Measurements from ENCODE around the gene NXF3.
A peak's percentile ranks its signal among the peaks of the same experiment; 100 is the strongest.
"Not testable (repeated sequence)": the region's sequence is repeated elsewhere in the genome, so short reads cannot be mapped to it uniquely, and the experiment has no call there.

The NXF3 gene, protein sequence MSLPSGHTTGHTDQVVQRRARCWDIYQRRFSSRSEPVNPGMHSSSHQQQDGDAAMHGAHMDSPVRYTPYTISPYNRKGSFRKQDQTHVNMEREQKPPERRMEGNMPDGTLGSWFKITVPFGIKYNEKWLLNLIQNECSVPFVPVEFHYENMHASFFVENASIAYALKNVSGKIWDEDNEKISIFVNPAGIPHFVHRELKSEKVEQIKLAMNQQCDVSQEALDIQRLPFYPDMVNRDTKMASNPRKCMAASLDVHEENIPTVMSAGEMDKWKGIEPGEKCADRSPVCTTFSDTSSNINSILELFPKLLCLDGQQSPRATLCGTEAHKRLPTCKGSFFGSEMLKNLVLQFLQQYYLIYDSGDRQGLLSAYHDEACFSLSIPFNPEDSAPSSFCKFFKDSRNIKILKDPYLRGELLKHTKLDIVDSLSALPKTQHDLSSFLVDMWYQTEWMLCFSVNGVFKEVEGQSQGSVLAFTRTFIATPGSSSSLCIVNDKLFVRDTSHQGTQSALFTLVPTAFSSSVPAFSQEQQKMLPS

DNA sequence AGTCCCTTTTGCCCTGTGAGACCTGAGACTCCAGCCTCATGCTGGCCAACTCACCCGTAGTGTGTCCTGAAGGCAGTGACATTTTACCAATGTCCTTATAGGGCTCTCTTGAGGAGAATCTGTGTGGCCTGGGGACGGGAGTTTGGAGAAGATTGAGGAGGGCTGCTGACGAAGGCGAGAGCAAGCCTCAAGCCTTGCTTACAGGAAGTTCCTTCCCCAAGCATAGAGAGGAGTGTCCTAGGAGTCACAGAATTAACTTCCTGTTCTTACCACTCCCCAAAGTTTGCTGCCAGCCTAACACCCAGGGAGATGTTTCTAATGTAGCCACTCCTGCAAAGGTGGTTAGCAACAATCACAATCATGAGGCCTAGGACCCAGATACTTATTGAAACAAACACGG, at the start of gene NXF3:
NXF3 (minus strand) TSS at position 202 of the 400 bp plus-strand sequence; CDS start at position 82, 120 bp downstream.
- DNase-seq = no peak

DNA sequence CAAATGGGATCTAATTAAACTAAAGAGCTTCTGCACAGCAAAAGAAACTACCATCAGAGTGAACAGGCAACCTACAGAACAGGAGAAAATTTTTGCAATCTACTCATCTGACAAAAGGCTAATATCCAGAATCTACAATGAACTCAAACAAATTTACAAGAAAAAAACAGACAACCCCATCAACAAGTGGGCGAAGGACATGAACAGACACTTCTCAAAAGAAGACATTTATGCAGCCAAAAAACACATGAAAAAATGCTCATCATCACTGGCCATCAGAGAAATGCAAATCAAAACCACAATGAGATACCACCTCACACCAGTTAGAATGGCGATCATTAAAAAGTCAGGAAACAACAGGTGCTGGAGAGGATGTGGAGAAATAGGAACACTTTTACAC, 43.6 kb upstream of the NXF3 start:
- DNase-seq = not testable (repeated sequence)

DNA sequence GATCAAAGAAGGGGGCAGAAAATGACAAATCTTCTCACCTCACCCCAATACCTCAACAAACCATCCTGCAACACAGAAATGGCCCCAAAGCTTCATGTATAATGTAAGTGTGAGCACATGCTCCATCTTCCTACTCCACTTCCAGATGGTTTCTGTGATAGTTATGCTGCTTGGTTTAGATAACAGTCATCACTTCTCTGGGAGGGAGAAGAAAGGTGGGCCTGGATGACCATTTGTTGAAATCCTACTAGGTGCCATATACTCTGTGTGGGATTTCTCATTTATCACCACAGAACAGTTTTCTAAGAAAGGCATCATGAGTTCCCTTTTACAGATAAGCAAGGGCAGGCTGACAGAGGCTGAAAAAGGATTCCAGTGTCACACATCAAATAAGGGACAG, 31.3 kb upstream of the NXF3 start:
- no peak for DNase-seq

DNA sequence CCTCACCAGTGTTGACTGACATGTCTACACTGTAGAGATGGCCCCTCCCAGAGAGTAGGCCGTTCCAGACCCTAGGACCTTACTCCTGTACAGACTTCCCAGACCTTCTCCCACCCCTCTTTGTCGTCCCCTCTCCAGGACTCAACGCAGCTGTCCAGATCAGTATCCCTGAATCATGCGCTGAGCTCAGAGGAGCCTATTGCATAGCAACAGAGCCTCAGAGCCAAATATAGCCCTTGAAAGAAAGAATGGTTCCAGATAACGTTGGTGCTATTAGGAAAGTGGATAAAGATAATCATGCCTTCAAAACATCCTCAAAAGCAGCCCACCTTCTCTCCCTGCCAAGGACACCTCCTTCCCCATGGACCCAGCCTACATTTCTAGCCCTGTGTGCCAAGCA, 27.8 kb upstream of the NXF3 start:
- DNase-seq = no peak

DNA sequence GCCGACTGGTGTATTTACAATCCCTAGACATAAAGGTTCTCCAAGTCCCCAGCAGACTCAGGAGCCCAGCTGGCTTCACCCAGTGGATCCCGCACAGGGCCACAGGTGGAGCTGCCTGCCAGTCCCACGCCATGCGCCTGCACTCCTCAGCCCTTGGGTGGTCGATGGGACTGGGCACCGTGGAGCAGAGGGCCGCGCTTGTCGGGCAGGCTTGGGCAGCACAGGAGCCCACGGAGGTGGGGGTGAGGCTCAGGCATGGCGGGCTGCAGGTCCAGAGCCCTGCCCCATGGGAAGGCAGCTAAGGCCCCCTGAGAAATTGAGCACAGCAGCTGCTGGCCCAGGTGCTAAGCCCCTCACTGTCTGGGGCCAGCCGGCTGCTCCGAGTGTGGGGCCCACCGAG, 24.0 kb upstream of the NXF3 start:
- not testable (repeated sequence) for DNase-seq

DNA sequence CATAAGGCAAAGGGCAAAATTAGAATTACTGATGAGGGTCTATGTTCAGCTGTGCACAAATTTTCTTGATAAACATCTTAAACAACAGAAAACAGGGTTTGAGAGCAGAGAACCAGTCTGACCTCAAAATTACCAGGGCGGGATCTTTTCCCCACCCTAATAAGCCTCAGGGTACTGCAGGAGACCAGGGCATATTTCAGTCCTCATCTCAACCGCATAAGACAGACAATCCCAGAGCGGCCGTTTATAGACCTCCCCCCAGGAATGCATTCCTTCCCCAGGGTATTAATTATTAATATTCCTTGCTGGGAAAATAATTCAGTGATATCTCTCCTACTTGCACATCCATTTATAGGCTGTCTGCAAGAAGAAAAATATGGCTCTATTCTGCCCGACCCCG, 16.6 kb upstream of the NXF3 start:
- not testable (repeated sequence) for DNase-seq

DNA sequence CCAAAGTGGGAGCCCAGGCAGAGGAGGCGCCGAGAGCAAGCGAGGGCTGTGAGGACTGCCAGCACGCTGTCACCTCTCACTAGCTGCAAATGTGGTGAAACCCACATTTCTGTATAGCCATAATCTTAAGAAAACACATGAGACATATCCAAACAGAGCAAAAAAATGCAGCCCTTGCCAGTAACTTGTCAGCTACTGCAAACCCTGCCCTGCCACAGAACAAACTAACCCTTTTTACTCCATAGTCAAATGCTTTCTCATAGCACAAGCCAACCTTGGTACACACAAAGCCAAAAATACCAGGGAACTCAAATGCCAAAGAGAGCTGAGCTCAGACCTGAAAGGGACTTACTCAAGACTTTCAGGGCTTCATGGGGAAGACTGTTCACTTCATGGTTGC, 14.9 kb upstream of the NXF3 start:
- no peak for DNase-seq

DNA sequence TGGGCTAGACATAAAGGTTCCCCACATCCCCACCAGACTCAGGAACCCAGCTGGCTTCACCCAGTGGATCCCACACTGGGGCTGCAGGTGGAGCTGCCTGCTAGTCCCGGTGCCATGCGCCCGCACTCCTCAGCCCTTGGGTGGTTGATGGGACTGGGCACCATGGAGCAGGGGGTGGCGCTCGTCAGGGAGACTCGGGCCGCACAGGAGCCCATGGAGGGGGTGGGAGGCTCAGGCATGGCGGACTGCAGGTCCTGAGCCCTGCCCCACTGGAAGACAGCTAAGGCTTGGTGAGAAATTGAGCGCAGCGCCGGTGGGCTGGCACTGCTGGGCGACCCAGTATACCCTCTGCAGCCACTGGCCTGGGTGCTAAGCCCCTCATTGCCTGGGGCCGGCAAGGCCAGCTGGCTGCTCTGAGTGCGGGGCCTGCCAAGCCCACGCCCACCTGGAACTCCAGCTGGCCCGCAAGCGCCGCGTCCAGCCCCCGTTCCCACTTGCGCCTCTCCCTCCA, 14.3 kb upstream of the NXF3 start:
- DNase-seq = not testable (repeated sequence)

DNA sequence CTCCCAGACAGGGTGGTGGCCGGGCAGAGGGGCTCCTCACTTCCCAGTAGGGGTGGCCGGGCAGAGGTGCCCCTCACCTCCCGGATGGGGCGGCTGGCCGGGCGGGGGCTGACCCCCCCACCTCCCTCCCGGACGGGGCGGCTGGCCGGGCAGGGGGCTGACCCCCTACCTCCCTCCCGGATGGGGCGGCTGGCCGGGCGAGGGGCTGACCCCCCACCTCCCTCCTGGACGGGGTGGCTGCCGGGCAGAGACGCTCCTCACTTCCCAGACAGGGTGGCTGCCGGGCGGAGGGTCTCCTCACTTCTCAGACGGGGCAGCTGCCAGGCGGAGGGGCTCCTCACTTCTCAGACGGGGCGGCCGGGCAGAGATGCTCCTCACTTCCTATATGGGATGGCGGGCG, 11.4 kb upstream of the NXF3 start:
- not testable (repeated sequence) for DNase-seq

DNA sequence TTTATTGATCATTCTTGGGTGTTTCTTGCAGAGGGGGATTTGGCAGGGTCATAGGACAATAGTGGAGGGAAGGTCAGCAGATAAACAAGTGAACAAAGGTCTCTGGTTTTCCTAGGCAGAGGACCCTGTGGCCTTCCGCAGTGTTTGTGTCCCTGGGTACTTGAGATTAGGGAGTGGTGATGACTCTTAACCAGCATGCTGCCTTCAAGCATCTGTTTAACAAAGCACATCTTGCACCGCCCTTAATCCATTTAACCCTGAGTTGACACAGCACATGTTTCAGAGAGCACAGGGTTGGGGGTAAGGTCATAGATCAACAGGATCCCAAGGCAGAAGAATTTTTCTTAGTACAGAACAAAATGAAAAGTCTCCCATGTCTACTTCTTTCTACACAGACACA, 10.9 kb upstream of the NXF3 start:
- DNase-seq = not testable (repeated sequence)

DNA sequence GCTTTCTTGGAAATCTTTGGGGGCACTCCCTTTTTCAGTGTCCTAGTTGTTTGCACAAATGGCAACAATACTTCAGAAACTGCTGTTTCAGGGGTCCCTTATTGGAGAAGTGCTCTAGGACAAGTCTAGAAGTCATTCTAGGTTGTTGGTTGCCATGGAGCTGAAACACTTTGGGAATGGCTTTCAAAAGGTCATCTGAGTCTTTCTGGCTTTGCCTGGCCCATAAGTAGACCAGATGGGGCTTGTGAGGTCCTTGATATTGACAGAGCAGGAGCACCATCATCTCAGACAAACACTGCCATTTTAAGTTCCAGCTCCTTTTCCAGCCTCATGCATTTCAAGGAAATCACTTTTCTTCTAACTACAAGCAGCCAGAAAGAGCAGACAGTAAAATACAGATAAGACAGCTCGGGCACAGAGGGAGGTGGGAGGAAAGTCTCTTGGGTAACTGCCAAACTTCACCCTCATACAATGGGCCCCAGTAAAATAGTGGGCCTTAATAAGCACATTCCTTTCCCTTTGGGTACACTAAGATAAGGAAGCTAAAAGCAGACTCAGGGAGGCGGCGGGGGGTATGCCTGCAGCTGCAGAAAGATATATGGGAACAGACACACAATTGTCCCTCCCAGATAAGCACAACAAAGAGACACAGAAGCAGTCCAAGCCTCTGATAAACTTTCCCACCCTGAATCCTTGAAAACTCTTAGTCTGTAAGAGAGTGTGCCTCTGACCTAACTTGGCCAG, 8.5 kb upstream of the NXF3 start:
- DNase-seq = no peak

DNA sequence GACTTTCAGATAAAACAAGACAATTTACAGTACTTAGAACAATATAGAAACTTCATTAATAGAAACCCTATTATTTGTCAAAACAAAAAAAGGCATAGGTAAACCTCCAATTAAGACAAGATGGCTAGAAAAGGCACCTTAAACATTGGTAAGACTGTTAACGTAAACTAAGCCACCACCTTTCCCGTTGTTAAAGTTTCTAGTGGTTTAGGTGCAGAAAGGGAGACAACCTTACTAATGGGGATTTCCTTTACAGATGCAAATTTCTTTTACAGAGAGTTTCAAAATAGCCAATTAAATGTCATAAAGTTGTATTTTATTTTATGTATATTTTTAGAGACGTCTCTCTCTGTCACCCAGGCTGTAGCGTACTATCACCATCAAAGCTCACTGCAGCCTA, 7.5 kb upstream of the NXF3 start:
- no peak for DNase-seq

DNA sequence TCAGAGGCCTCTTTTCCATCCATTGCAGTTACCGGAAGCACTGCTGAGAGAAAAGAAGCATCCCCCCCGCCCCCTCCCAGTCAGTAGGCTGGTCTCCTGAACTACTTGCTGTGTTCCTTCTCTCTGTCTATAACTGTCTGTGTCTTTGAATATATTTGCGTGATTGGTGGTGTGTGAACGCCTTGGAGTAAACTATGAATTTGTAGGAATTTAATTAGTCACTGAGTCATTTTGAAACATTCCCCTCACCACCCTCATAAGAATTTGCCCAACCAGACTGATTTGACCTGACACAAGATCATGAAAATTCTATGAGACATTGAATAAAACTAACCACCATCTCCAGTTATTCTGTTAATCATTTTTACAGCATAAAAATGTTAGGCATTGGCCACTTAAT, 6.7 kb upstream of the NXF3 start:
- DNase-seq = no peak

DNA sequence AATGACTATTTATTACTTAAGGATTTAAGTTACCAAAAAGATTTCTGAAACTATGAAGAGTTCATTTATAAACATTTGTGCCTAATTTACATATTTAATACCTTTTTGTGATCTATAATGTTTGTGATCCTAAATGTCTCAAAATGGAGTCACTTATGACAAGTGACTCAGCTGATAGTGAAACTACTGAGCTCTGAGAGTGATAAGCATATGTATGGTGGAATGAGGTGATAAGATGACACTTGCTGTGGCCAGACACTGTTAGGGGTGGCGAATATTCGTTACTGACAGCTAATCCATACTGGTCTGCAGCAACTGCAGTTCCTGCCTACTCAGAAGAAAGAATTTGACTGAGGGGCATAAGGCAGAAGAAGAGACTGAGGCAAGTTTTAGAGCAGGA, 5.5 kb upstream of the NXF3 start:
- no peak for DNase-seq

DNA sequence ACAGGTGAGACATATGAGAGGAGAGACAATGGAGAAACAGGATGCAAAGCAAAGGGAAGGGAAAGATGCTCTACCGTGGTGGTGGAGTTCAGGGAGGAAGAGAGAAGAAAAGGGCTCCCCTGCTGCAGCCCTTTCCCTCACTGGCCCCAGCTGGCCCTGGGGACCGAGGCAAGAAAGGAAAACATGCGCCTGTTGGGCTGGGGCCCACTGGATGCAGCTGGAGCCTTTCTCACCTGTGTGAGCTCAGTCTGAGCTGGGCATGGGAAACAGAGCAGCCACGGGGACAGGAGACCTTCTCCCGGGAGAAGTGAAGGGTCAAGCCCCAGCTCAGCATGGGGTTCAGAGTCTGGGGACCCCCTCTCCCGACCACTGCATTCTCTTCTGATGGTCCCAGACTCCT, 11.9 kb downstream of the NXF3 start:
- DNase-seq = no peak

DNA sequence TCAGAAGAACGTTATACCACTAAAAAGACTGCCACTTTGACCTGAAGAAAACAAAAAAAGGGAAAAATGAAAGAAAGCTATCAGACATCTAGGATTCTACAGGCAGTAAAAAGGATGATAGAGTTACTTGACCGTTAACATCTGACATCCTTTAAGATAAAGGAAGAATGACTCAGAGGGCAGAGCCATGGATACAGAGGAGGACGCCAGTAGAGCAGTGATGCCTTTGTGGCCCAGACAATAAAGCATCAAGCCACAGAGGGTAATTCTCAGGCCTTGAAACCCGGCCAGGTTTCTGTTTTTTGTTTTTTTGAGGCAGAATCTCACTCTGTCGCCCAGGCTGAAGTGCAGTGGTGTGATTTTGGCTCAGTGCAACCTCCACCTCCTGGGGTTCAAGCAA, 19.5 kb downstream of the NXF3 start:
- DNase-seq = no peak

DNA sequence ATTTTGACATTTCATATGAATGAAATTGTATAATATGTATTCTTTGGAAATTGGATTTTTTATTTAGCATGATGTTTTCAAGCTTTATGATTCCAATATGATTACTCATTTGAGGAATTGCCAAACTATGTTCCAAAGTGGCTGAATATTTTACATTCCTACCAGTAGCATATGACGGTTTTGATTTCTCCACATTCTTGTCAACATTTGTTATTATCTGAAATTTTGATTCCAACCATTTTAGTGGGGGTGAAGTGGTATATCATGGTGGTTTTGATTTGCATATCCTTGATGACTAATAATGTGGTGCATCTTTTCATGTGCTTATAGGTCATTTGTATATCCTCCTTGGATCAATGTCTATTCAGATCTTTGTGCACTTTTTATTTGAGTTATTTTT, 26.3 kb downstream of the NXF3 start:
- DNase-seq = no peak

DNA sequence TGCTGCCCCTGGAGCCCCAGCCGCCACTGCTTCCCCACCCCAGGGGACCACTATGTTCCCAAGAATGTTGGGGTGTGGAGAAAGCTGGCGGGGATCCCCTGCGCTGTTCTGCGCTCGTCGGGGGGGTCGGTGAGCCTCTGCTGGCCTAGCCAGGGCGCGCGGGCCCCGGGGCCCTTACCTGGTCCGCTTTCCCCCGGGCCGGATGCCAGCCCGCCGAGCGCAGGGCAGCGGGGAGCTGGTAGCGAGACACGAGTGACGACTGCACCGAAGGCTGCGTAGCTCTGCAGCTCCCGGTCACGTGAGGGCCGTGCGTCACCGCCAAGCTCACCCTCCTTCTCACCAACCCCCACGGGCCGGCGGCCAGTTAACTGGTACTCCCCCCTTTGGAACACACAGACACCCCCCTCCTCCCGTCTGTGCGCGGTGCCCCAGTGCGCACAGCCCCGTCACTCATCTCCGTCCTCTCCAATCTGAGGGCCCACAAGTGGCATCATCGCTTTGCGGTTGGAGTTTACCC, 29.0 kb downstream of the NXF3 start, which contains the start of gene BEX1:
BEX1 (minus strand) TSS at position 254 of the 517 bp plus-strand sequence. CDS start 897 bp downstream, outside the sequence.
- DNase-seq = peak; percentile 51 to 95 (median 88)

DNA sequence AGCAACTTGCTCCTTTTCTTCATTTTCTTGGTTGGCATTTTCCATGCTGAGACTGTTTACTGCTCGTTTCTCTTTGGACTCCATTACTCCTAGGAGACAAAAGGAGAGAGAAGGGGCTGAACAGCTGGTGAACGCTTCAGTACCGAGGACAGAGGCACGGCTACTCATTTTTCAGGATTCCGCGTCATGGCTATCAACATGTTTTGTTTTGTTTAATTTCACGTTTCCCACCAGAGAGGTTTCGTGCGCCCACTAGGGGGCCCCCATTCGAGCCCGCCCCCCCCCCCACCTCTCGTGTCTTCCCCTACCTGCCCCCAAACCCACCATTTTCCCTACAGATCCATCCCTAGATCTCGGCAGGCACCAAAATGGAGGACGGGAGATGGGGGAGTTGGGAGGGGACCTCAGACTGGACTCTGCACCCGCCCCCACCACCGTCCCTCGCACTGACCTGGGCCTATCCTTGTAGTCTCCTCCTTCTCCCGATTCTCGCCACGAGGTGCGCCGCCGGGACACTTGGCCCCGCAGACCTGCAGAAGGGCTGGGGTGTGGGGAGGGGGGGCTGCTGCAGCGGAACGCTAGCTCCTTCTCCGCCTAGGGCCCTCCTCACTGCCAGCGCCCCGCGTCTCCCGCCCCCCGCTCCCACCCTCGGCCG, 29.6 kb downstream of the NXF3 start:
- DNase-seq = peak; percentile 16 to 81 (median 71)

DNA sequence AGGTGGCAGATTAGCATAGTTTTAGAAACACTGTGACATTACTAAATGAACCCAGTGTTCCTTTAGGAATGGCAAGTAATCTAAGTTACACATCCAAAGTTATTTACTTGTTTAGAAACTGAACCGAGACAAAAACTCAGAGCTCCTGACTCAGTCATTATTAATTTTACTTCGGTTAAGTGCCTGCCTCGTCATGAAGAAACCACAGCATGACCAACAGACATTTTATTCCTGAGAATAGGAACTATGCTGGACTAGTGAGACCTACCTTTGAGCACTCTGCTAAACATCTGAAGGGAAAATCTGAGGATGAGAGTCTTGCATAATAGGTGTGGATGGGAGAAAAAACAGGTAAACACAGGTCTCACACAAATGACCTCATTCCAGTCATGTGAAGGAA, 31.5 kb downstream of the NXF3 start:
- DNase-seq = peak in 1 of 3 experiments; percentile 4

DNA sequence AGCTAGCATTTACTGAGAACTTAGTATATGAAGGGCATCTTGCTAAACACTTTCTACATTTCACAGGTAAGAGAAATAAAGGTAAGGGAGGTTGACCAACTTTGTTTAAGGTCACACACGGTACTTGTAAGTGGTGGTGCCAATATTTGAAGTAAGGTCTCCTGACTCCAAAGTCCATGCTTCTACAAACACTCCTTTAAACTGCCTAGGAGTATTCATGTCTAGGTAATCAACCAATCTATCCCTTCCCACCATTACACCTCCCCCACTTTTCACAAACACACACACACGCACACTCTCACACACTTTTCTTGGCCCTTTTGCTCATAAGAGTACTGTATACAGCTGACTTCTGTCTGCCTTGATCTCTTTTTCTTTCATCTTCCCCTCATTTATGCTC, 36.0 kb downstream of the NXF3 start:
- DNase-seq = no peak

DNA sequence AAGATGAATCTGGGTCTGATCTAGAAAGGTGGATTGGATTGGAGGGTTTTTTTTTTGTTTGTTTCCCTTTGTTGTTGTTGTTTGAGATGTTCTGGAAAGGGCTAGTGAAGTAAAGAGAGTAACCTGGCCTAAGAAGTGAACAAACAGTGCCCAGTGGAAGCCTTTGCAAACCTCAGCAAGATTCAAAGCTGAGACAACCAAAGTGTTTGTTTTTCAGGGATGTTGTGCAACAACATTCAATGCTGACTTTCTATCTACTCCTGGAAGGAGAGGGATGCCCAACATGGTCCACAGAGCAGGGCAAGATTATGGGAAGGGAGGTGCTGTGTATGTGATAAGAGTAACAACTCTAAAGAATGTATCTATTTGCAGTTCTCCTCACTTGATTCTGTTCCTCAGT, 40.3 kb downstream of the NXF3 start:
- no peak for DNase-seq

DNA sequence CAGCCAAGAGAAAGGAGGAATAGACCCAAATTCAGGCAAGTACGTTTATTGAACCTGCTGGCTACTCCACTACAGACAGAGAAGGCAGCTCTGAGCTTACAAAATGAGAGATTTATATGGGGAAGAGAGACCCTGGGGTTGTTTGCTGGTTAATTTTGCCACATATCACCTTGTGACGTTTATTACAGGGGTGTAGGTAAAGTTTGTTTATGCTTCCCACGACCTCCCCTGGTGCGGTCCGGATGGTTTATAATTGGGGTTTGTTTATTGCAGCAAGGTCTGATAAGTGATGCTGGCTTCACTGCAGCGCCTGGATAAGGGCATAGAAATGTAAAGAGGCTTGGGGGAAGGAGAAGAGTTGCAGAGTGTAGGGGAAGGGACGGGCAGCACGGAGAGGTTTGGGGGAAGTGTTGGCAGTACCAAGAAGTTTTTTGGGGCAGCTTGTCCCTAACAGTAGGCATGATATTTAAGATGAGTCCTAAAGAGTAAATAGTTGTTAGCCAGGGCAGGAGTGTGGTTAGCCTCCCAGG, 41.6 kb downstream of the NXF3 start:
- peak in 1 of 3 experiments; percentile 12 for DNase-seq
